SIG-M5 treated with dmso at 0.1 percent for 504 hours (cell line): ENCODE results near the gene TRIM32.

Experiments
- DNase-seq: peaks from one replicate; lab custom pipeline; 2025; ENCODE audit not compliant: unreplicated experiment; lab: John Stamatoyannopoulos, UW

Gene TRIM32

DNA sequence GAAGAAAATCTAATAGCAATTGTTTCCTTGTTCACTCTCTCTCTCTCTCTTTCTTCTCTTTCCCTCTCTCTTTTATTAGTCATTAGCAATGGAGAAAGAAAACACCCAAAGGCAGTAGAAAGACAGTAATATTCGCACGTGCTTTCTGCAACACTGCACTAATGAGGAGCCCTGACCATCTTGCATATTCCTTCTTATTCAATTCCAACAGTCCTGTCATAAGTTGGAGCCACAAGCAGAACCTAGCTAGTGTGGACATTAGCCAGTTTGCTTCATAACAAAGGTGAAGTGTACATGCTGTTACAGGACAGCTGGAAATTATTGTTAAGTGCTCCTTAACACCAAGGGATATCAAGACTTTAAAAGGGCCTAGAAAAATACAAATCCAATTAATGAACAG is 63.4 kb downstream of the TRIM32 start:
- DNase-seq = no peak
